A549 (cell line): ENCODE results near the gene FGG.

Source experiments
- CEBPB ChIP-seq, 2 experiments: fragments of >200 bp in 1 of 2; sonication (Bioruptor Twin) in 1 of 2; formaldehyde crosslinking in 1 of 2; IDR thresholded peaks; 2 replicates each; pipeline ENCODE4 v1.6.1; 2012 to 2016
- CHD4 ChIP-seq: fragments of 200-600 bp; sonication (generic); IDR thresholded peaks from 2 replicates; pipeline ENCODE4 v1.6.1; 2016; ENCODE audit warnings: antibody characterized with exemption, mild to moderate bottlenecking, borderline replicate concordance
- FOSL2 ChIP-seq, 2 experiments: fragments of 450-650 bp in 1 of 2; fragments of >200 bp in 1 of 2; sonication (Bioruptor Twin) in 1 of 2; formaldehyde crosslinking; IDR thresholded peaks; 2 replicates each; pipeline versions ENCODE4 v1.5.0 to v1.6.1; 2016 to 2020; ENCODE audit warnings: mild to moderate bottlenecking in 1 of 2, moderate library complexity in 1 of 2
- KDM1A ChIP-seq: fragments of 200-600 bp; sonication (generic); IDR thresholded peaks from 2 replicates; pipeline ENCODE4 v1.6.1; 2016; ENCODE audit warnings: low read depth, mild to moderate bottlenecking
- MAX ChIP-seq: IDR thresholded peaks from 2 replicates; pipeline ENCODE4 v1.6.1; 2012
- MYC ChIP-seq: IDR thresholded peaks from 2 replicates; pipeline ENCODE4 v1.6.1; 2012; ENCODE audit warnings: mild to moderate bottlenecking, inconsistent platforms, low read length, improper control_type of control experiment, borderline replicate concordance
- NFE2L2 ChIP-seq: fragments of 150-350 bp; conservative IDR thresholded peaks from 2 replicates; pipeline ENCODE4 v1.6.1; 2014; ENCODE audit warnings: low read length
- POLR2A ChIP-seq: IDR thresholded peaks from 2 replicates; pipeline ENCODE4 v1.6.1; 2012; ENCODE audit warnings: mild to moderate bottlenecking, low read length
- RAD21 ChIP-seq, 2 experiments: fragments of >200 bp in 1 of 2; sonication (Bioruptor Twin) in 1 of 2; formaldehyde crosslinking in 1 of 2; IDR thresholded peaks in 1 of 2; conservative IDR thresholded peaks in 1 of 2; 2 replicates in 1 of 2; 3 replicates in 1 of 2; pipeline ENCODE4 v1.6.1; 2012 to 2018; ENCODE audit warnings: inconsistent platforms in 1 of 2
- RNF2 ChIP-seq: fragments of 200-600 bp; sonication (generic); IDR thresholded peaks from 2 replicates; pipeline ENCODE4 v1.6.1; 2016; ENCODE audit warnings: low read depth, mild to moderate bottlenecking, antibody characterized with exemption, moderate library complexity, borderline replicate concordance
- ZNF302 ChIP-seq: fragments of 250-450 bp; sonication (Bioruptor Pico); IDR thresholded peaks from 2 replicates; pipeline ENCODE4 v1.9.0; 2021; ENCODE audit warnings: inconsistent platforms, mild to moderate bottlenecking, moderate library complexity
- TF ChIP-seq, protein P1 (sequence below): fragments of >200 bp; sonication (Bioruptor Twin); formaldehyde crosslinking; IDR thresholded peaks from 3 replicates; pipeline ENCODE4 v1.5.1; 2016

- TF ChIP-seq, protein P1, sequence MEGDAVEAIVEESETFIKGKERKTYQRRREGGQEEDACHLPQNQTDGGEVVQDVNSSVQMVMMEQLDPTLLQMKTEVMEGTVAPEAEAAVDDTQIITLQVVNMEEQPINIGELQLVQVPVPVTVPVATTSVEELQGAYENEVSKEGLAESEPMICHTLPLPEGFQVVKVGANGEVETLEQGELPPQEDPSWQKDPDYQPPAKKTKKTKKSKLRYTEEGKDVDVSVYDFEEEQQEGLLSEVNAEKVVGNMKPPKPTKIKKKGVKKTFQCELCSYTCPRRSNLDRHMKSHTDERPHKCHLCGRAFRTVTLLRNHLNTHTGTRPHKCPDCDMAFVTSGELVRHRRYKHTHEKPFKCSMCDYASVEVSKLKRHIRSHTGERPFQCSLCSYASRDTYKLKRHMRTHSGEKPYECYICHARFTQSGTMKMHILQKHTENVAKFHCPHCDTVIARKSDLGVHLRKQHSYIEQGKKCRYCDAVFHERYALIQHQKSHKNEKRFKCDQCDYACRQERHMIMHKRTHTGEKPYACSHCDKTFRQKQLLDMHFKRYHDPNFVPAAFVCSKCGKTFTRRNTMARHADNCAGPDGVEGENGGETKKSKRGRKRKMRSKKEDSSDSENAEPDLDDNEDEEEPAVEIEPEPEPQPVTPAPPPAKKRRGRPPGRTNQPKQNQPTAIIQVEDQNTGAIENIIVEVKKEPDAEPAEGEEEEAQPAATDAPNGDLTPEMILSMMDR: no peak
- TF ChIP-seq NFE2L2 (no peak), KDM1A (no peak), MAX (no peak), MYC (no peak), ZNF302 (CRISPR knock-in tag) (no peak), CEBPB (IDR thresholded peaks at IDR 0.05) (no peak), CHD4 (no peak), RAD21 (conservative IDR thresholded peaks at IDR 0.05 in 1 of 2, IDR thresholded peaks at IDR 0.05 in 1 of 2) (no peak), RNF2 (no peak), FOSL2 (IDR thresholded peaks at IDR 0.05) (no peak), FOSL2 (CRISPR knock-in tag; IDR thresholded peaks at IDR 0.05) (no peak), POLR2A (no peak)
Measured at GRCh38 chr4:154623436-154623835, 11.0 kb upstream of the FGG start.
